ENCODE data around the gene OGFOD3.

The OGFOD3 gene

DNA sequence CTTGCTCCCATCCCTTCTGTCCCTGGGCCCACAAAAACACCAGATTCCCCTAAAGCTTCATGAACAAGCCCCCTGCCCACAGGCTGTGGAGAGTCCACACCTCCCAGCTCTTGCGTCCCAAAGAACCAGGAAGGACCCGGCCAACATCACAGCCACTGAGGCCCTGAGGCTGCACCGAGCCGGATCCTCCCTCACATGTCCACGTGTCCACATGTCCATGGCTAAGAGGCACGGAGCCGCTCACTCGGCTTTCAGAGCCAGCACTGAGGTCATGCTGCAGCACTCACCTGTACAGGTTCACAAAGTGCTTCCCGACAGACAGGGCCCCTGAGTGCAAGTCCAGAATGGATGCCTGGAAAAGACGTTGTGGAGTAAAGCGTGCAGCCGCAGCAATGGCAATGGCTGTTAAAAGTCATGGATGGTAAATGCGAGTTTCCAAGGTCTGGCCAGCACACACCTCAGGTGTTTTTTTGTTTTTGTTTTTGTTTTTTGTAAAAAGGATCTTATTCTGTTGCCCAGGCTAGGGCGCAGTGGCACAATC lies 12.2 kb downstream of the OGFOD3 start:
- TF ChIP-seq, protein P1, sequence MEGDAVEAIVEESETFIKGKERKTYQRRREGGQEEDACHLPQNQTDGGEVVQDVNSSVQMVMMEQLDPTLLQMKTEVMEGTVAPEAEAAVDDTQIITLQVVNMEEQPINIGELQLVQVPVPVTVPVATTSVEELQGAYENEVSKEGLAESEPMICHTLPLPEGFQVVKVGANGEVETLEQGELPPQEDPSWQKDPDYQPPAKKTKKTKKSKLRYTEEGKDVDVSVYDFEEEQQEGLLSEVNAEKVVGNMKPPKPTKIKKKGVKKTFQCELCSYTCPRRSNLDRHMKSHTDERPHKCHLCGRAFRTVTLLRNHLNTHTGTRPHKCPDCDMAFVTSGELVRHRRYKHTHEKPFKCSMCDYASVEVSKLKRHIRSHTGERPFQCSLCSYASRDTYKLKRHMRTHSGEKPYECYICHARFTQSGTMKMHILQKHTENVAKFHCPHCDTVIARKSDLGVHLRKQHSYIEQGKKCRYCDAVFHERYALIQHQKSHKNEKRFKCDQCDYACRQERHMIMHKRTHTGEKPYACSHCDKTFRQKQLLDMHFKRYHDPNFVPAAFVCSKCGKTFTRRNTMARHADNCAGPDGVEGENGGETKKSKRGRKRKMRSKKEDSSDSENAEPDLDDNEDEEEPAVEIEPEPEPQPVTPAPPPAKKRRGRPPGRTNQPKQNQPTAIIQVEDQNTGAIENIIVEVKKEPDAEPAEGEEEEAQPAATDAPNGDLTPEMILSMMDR (IDR thresholded peaks at IDR 0.05; ENCODE audit: low read depth, low read length) = no peak

DNA sequence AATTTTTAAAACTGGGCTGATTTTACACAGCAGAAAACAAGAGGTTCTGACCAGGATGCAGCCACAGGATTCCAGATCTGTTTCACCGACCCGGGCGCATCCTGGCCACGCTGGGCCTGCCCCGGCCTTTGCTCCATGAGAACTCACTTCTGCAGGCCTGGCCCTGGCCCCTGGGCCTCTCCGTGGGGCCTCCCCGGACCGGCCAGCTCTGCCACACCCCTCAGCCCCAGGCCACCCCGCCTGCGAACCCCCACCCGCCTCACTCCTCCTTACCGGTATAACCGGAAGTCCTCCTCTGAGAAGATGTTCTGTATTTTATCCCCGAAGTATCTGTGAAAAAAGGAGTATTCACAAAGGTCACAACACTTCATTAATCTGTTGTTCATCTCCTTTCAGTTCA lies 13.3 kb downstream of the OGFOD3 start:
- TF ChIP-seq, protein P1 (IDR thresholded peaks at IDR 0.05; ENCODE audit: low read depth, low read length) = no peak
- no peak overlapping the region for H3K4me3 ChIP-seq (ENCODE audit: low read depth, low read length)

More for the DNA sequence above, 12.2 kb downstream of the OGFOD3 start:
- no peak overlapping the region for H3K4me3 ChIP-seq (ENCODE audit: low read depth, low read length)

DNA sequence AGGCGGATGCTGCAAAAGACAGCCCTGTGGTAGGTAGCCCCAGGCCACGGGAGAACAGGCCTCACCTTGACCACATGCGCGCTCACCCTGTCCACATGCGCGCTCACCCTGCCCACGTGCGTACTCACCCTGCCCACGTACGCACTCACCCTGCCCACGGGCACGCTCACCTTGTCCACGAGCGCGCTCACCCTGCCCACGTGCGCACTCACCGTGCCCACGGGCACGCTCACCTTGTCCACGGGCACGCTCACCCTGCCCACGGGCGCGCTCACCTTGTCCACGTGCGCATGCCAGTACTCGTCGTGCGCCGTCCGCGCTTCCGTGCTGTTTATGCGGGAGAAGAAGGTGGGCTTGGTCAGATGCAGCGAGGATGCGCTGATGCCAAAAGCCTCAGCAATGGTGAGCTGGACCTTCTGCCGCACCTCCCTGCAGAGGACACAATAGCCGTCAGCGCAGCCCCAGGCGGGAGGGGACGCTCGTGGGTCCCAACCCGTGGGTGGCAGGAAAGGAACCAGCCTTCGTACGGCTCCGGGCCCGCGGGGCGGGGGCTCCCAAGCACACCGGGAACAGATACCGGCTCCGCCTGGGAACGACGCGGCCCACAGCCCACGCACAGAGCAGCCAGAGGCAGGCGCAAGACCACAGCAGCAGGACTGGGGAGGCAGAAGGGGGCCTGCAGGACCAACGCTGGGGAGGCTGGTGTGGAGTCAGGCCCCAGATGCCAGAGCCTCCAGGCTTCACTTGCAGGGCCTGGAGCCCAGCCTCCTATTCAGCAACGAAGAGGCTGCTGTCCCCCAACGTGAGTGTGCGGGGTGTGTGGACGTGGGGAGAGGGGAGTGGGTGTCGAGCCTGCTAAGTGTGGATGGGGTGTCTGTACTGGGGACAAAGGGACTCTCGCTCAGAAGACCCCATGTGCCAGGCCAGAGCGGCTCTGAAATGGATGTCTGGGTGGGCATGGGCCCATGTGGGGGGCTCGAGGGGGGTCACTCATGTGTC lies 14.4 kb downstream of the OGFOD3 start:
- TF ChIP-seq, protein P1 (IDR thresholded peaks at IDR 0.05; ENCODE audit: low read depth, low read length) = no peak
- H3K4me3 ChIP-seq (ENCODE audit: low read depth, low read length) = no peak overlapping the region

DNA sequence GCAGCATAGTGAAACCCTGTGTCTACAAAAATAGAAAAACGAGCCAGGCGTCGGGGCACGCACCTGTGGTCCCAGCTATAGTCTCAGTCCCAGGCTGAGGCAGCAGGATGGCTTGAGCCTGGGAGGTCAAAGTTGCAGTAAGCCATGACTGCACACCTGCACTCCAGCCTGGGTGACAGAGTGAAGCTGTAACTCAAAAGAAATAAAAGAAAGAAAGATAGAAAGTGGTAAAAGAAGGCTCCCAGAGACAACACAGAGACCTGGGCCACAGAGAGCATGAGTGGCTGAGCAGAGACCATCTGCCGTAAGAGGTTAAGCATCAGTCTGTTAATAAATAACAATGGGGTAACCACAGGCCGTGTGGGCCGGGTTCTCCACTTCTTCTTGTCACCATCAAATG lies 15.5 kb downstream of the OGFOD3 start:
- TF ChIP-seq, protein P1 (IDR thresholded peaks at IDR 0.05; ENCODE audit: low read depth, low read length) = no peak
- H3K4me3 ChIP-seq (ENCODE audit: low read depth, low read length) = no peak overlapping the region

DNA sequence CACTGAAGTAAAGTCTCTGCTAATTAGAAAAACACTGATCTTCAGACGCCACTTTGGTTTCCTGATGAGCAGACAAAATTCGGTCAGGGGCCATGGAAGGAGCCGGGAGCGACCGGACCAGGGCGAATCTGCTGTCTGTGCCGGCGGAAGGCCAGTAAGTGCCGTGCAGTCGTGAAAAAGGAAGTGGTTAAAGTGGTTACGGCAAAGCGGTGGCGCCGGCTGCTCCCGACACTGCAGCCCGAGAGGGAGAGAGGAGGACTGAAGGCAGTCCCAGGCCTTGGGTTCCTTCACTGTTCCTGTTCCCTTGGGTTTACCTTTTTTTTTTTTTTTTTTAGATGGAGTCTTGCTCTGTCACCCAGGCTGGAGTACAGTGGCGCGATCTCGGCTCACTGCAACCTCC lies 17.6 kb downstream of the OGFOD3 start:
- TF ChIP-seq, protein P1 (IDR thresholded peaks at IDR 0.05; ENCODE audit: low read depth, low read length) = no peak
- no peak overlapping the region for H3K4me3 ChIP-seq (ENCODE audit: low read depth, low read length)

DNA sequence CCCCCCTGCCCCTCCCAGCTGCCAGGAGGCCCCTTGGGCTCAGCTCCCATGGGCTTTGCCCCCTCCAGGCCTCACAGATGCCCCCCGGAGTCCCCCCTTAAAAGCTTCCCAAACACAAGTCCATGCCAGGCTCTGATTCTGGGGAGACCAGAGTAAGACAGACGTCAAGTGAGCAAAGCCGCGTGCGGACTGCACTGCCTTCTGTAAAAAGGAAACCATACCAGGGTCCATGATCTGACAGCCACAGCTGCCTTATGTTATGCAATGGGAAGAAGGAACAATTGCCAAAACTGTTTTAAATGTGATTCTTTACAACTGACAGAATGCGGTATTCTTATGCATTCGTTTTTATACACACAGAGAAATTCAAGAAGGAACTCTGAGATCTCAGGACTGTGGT lies 18.2 kb downstream of the OGFOD3 start:
- TF ChIP-seq, protein P1 (IDR thresholded peaks at IDR 0.05; ENCODE audit: low read depth, low read length) = no peak
- no peak overlapping the region for H3K4me3 ChIP-seq (ENCODE audit: low read depth, low read length)

DNA sequence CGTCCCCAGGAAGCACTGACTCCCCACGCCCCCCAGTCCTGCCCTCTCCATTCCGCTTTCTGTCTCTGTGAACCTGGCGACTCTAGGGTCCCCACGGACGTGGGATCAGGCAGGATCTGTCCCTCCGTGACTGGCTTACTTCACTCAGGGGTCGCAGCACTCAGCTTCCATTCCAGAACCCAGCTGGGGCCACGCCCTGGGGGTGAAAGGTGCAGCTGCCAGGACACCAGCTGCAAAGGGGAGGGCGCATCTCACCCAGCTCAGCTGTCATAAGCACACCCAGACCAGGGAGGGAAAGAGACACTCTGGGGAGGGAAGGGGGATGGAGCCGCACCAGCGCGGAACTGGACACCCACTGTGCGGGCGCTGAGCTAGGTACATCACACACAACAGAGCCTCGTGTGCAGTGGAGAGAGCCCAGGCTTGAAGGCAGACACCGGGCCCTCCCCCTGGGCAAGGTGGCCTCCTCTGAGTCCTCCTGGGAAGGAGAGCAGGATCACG lies 18.7 kb downstream of the OGFOD3 start:
- TF ChIP-seq, protein P1 (IDR thresholded peaks at IDR 0.05; ENCODE audit: low read depth, low read length) = no peak
- H3K4me3 ChIP-seq (ENCODE audit: low read depth, low read length) = no peak overlapping the region

Measured in WI38 (cell line).